Motor neuron (in vitro differentiated cells): ENCODE results near the gene CENPB. TPM values are rescaled to one million over a fixed set of nuclear protein-coding genes. Genes with fewer than 3 reads are reported as not detected.

Experiments used
- ATAC-seq, 8 experiments: fragments of 200-7000 bp; cut with Tn5 transposase; replicated peaks in 6 of 8; 2 replicates each; pipeline ENCODE4 v1.8.0; 2021; ENCODE audit warnings: mild to moderate bottlenecking in 8 of 8, moderate library complexity in 8 of 8
- H3K27ac ChIP-seq, 2 donors: fragments of 250-450 bp; sonication (Bioruptor Pico); 2 replicates each; pipeline ENCODE4 v1.9.0; 2021; ENCODE audit warnings: antibody characterized with exemption in 2 of 2, mild to moderate bottlenecking in 2 of 2, moderate library complexity in 1 of 2
- H3K4me1 ChIP-seq, 2 donors: fragments of 250-450 bp; sonication (Bioruptor Pico); replicated peaks in 1 of 2; 2 replicates each; pipeline ENCODE4 v1.6.1; 2021; ENCODE audit warnings: antibody characterized with exemption in 2 of 2, mild to moderate bottlenecking in 2 of 2, moderate library complexity in 1 of 2
- H3K4me3 ChIP-seq, 5 donors: fragments of 250-450 bp; sonication (Bioruptor Pico); 2 replicates each; pipeline ENCODE4 v1.9.0; 2021; ENCODE audit warnings: antibody characterized with exemption in 5 of 5, mild to moderate bottlenecking in 5 of 5, moderate library complexity in 4 of 5
- WGBS, 10 experiments: fragments of 450-650 bp; shearing (Covaris generic); methylation state at CpG; one replicate each; pipeline ENCODE4 v1.0.0; 2022; 5-methylcytosine and 5-hydroxymethylcytosine counted together
- in situ Hi-C, 9 experiments: fragments of 400-800 bp; cut with MboI; loops; one replicate each; pipeline ENCODE4 v1.15.0; 2021; ENCODE audit warnings: low sequenced_read_pairs in 9 of 9, low pct_unique_long_range_greater_than_20kb in 2 of 9; ENCODE audit not compliant: unreplicated experiment in 9 of 9
- total RNA-seq, 8 experiments: library from RNA; unstranded; fragments of 300-600 nt; gene quantifications; 2 replicates each; pipeline versions ENCODE4 v1.2.3 to v1.2.4, GENCODE V29; 2022

Gene CENPB
- total RNA-seq, 8 experiments from 2014 or later, result 18.1 to 69.4 (median 53.1) TPM

GRCh38 chr20:3818155-3819151 is 31.9 kb upstream of the CENPB start:
- no peak overlapping the region for H3K4me3 ChIP-seq
- ATAC-seq, result peak in 7 of 8 experiments; percentile 20 to 62 (median 42)
- H3K27ac ChIP-seq, result no peak overlapping the region
- in situ Hi-C loops, result no loop called here
- H3K4me1 ChIP-seq, result peaks cover 11 to 15% of the 10 kb centered on the region in 2 donors
- 80 to 100% (median 92%) methylated on average over 1 to 5 of the region's 8 CpGs; no CpG with 5 or more reads in 4 of the 10 experiments for WGBS, 10 experiments

GRCh38 chr20:3815703-3816315 is 29.3 kb upstream of the CENPB start:
- Histone ChIP-seq H3K27ac (no peak overlapping the region), H3K4me3 (no peak overlapping the region), H3K4me1 (peaks cover 16 to 23% of the 10 kb centered on the region in 2 donors)
- in situ Hi-C loops, result no loop called here
- no peak for ATAC-seq
- WGBS, 10 experiments, result 51 to 92% (median 73%) methylated on average over 2 to 7 of the region's 9 CpGs; no CpG with 5 or more reads in 2 of the 10 experiments

GRCh38 chr20:3814928-3815495 is 28.5 kb upstream of the CENPB start:
- no peak overlapping the region for H3K4me3 ChIP-seq
- peaks cover 16 to 23% of the 10 kb centered on the region in 2 donors for H3K4me1 ChIP-seq
- ATAC-seq, result no peak
- in situ Hi-C loops, result no loop called here
- no peak overlapping the region for H3K27ac ChIP-seq
- 77 to 80% (median 80%) methylated on average over 1 to 4 of the region's 7 CpGs; no CpG with 5 or more reads in 7 of the 10 experiments for WGBS, 10 experiments

GRCh38 chr20:3813848-3814581 is 27.5 kb upstream of the CENPB start:
- Histone ChIP-seq H3K27ac (no peak overlapping the region), H3K4me3 (no peak overlapping the region), H3K4me1 (peaks cover 10 to 16% of the 10 kb centered on the region in 2 donors)
- in situ Hi-C loops, result no loop called here
- no peak for ATAC-seq
- WGBS, 10 experiments, result 60 to 100% (median 95%) methylated on average over 2 to 12 of the region's 12 CpGs; no CpG with 5 or more reads in 1 of the 10 experiments

GRCh38 chr20:3812975-3813847 is 26.7 kb upstream of the CENPB start:
- WGBS, 10 experiments, result 52 to 93% (median 67%) methylated on average over 1 to 5 of the region's 8 CpGs; no CpG with 5 or more reads in 1 of the 10 experiments
- ATAC-seq, result no peak
- Histone ChIP-seq H3K4me1 (peaks cover 10 to 15% of the 10 kb centered on the region in 2 donors), H3K4me3 (no peak overlapping the region), H3K27ac (no peak overlapping the region)
- in situ Hi-C loops, result no loop called here

- ATAC-seq, result no peak
- Histone ChIP-seq H3K4me1 (peaks cover 13 to 22% of the 10 kb centered on the region in 2 donors), H3K27ac (no peak overlapping the region), H3K4me3 (no peak overlapping the region)
- in situ Hi-C loops, result no loop called here
- 93 to 100% methylated on average over 3 to 6 of the region's 9 CpGs; no CpG with 5 or more reads in 8 of the 10 experiments for WGBS, 10 experiments
Observed at GRCh38 chr20:3812259-3812681, 25.7 kb upstream of the CENPB start.

GRCh38 chr20:3811467-3812258 is 25.1 kb upstream of the CENPB start:
- Histone ChIP-seq H3K4me3 (no peak overlapping the region), H3K4me1 (peaks cover 15 to 23% of the 10 kb centered on the region in 2 donors), H3K27ac (peak overlapping the region in 1 of 2 donors; percentile 43)
- in situ Hi-C loops, result no loop called here
- 0 to 81% (median 64%) methylated on average over 3 to 11 of the region's 20 CpGs; no CpG with 5 or more reads in 2 of the 10 experiments for WGBS, 10 experiments
- peak; percentile 63 to 97 (median 90) for ATAC-seq

- H3K4me1 ChIP-seq, result peaks cover 15 to 27% of the 10 kb centered on the region in 2 donors
- no peak overlapping the region for H3K27ac ChIP-seq
- H3K4me3 ChIP-seq, result no peak overlapping the region
- 58 to 100% (median 82%) methylated on average over 1 to 3 of the region's 3 CpGs; no CpG with 5 or more reads in 2 of the 10 experiments for WGBS, 10 experiments
- no peak for ATAC-seq
- in situ Hi-C loops, result no loop called here
Observed at GRCh38 chr20:3808544-3808943, 22.0 kb upstream of the CENPB start.

GRCh38 chr20:3804781-3805180 is 18.2 kb upstream of the CENPB start:
- in situ Hi-C loops, result no loop called here
- H3K27ac ChIP-seq, result no peak overlapping the region
- peaks cover 19 to 26% of the 10 kb centered on the region in 2 donors for H3K4me1 ChIP-seq
- H3K4me3 ChIP-seq, result no peak overlapping the region
- no peak for ATAC-seq
- 60% methylated on average over 1 of the region's 11 CpGs; no CpG with 5 or more reads in 9 of the 10 experiments for WGBS, 10 experiments

GRCh38 chr20:3804254-3804751 is 17.8 kb upstream of the CENPB start:
- H3K4me3 ChIP-seq, result no peak overlapping the region
- H3K27ac ChIP-seq, result no peak overlapping the region
- WGBS, 10 experiments, result 60 to 89% (median 85%) methylated on average over 1 to 8 of the region's 11 CpGs; no CpG with 5 or more reads in 4 of the 10 experiments
- no peak for ATAC-seq
- H3K4me1 ChIP-seq, result peaks cover 23 to 31% of the 10 kb centered on the region in 2 donors
- in situ Hi-C loops, result no loop called here

- no peak overlapping the region for H3K4me3 ChIP-seq
- in situ Hi-C loops, result no loop called here
- 81 to 93% (median 89%) methylated on average over 2 to 5 of the region's 6 CpGs; no CpG with 5 or more reads in 6 of the 10 experiments for whole genome bisulfite sequencing, 10 experiments
- ATAC-seq, result no peak
- H3K27ac ChIP-seq, result no peak overlapping the region
- peaks cover 27 to 35% of the 10 kb centered on the region in 2 donors for H3K4me1 ChIP-seq
Observed at GRCh38 chr20:3803854-3804253, 17.3 kb upstream of the CENPB start.
